ENCODE results near the gene OR6S1. TPM values are rescaled to one million over a fixed set of nuclear protein-coding genes. Genes with fewer than 3 reads are reported as not detected.

OR6S1 gene
- total and polyA plus RNA-seq, 2 donors from 2014 or later: not detected

DNA sequence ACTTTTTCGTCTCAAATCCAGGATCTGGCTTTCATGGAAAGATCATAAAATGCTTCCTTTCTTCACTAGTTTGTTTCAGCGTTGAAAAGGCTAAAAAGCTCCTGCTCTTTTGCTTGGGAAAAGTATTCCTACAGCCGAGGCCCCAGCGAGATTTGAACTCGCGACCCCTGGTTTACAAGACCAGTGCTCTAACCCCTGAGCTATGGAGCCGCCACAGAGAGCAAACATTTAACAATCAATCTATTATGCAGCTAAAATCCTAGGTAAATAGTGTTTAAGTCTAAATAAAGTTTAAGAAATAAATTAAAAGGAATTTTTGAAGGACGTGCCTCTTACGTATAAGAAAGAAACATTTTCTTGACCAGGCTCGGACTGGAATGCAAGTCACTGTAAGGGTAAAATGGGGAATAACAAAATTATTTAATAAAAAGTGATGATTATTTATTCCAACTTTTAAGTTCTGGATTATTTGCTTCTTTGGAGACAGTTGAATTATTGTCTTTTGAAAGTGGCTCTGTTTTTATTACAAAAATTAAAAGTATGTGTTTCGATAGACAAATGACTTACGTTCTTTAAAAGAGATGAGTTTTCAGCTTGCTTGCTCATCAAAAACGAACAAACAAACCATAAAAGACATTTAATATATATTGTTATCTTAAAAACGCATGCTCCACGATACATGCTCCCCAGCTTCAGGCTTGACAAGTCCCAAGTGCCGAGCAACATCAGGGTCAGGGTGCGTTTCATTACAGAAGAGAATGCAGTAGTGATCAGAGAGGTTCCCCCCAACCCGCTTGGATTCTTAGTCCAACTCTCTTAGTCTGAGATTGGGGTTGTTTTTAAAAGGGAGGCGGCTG is 10.2 kb downstream of the OR6S1 start:
- intact Hi-C loops (cut with DNase I): no loop called here
- TF ChIP-seq CTCF (IDR thresholded peaks at IDR 0.05; ENCODE audit: borderline replicate concordance, extremely low read depth, insufficient read depth): no peak
- H3K27ac ChIP-seq (ENCODE audit: low read depth in 2 of 2, low read length in 2 of 2): no peak overlapping the region
- H3K9me3 ChIP-seq (ENCODE audit: control insufficient read depth in 2 of 3, insufficient read depth in 1 of 3, low read length in 3 of 3): no peaks in the 10 kb centered on the region
- DNase-seq (peak in 4 of 5 donors; percentile 54 to 84 (median 65)), FAIRE-seq (peak; percentile 55)
- peaks cover 59% of the 10 kb centered on the region for H3K27me3 ChIP-seq (ENCODE audit: control insufficient read depth, insufficient read depth, low read length)
- peak overlapping the region; percentile 40 to 67 (median 56) for H3K4me3 ChIP-seq (ENCODE audit: low read length in 3 of 3)
- H3K4me1 ChIP-seq (ENCODE audit: control insufficient read depth in 2 of 3, insufficient read depth in 2 of 3, low read depth in 1 of 3, low read length in 3 of 3): peaks cover 0 to 11% (median 2%) of the 10 kb centered on the region in 3 donors
- H3K36me3 ChIP-seq (ENCODE audit: control insufficient read depth in 2 of 3, insufficient read depth in 3 of 3, low read length in 3 of 3): no peaks in the 10 kb centered on the region
- H3K9ac ChIP-seq (ENCODE audit: low read length in 3 of 3): peak overlapping the region in 1 of 3 donors; percentile 17

GRCh38 chr14:20630340-20631022 is 11.0 kb downstream of the OR6S1 start:
- Histone ChIP-seq H3K27ac (ENCODE audit: low read depth in 2 of 2, low read length in 2 of 2) (no peak overlapping the region), H3K27me3 (ENCODE audit: control insufficient read depth, insufficient read depth, low read length) (peaks cover 65% of the 10 kb centered on the region), H3K4me1 (ENCODE audit: control insufficient read depth in 2 of 3, insufficient read depth in 2 of 3, low read depth in 1 of 3, low read length in 3 of 3) (peaks cover 0 to 11% (median 5%) of the 10 kb centered on the region in 3 donors), H3K36me3 (ENCODE audit: control insufficient read depth in 2 of 3, insufficient read depth in 3 of 3, low read length in 3 of 3) (no peaks in the 10 kb centered on the region), H3K9ac (ENCODE audit: low read length in 3 of 3) (peak overlapping the region in 1 of 3 donors; percentile 17), H3K4me3 (ENCODE audit: low read length in 3 of 3) (peak overlapping the region in 2 of 3 donors; percentile 40 to 67), H3K9me3 (ENCODE audit: control insufficient read depth in 2 of 3, insufficient read depth in 1 of 3, low read length in 3 of 3) (no peaks in the 10 kb centered on the region)
- DNase-seq (peak in 3 of 5 donors; percentile 37 to 71 (median 70)), FAIRE-seq (no peak)
- intact Hi-C loops (cut with DNase I): no loop called here
- no peak for TF ChIP-seq CTCF (IDR thresholded peaks at IDR 0.05; ENCODE audit: borderline replicate concordance, extremely low read depth, insufficient read depth)

DNA sequence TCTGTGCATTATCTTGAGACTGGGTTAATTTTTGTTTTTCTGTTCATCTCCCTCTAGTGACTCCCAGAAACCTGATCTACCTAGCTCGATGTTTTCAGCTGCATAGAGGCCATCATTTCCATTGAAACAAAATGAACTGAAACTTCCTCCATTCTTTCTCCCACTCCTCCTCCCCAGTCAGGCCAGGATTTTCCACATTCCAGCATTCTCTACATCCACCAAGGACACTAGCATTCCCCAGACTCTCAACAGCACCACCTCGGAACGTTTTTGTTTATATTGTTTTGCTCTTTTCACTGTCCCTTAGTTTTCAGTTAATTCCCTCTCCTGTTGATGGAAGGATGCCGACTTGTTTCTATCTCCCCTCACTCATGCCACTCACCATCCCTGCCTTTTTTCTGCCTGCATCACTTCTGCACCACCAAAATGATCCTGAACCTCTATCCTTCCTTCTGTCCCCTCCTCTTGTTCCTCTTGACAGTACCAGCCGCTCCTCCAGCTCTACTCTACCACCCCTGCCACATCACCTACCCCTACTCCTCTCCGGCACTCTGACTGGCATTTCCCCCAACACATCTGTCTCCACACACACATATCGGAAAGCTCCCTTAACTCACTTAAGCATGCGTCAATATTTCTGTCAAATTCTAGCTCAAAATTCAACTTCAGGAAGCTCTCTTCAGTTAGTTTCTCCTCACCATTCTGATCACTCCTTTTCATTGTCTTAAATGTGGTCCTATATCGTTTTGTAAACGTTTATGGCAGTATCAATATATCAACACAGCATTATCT is 13.2 kb downstream of the OR6S1 start:
- H3K36me3 ChIP-seq (ENCODE audit: control insufficient read depth in 2 of 3, insufficient read depth in 3 of 3, low read length in 3 of 3): no peaks in the 10 kb centered on the region
- DNase-seq (no peak), FAIRE-seq (no peak)
- H3K4me3 ChIP-seq (ENCODE audit: low read length in 3 of 3): no peak overlapping the region
- no peaks in the 10 kb centered on the region for H3K9me3 ChIP-seq (ENCODE audit: control insufficient read depth in 2 of 3, insufficient read depth in 1 of 3, low read length in 3 of 3)
- TF ChIP-seq CTCF (IDR thresholded peaks at IDR 0.05; ENCODE audit: borderline replicate concordance, extremely low read depth, insufficient read depth): no peak
- peaks cover 0 to 11% (median 5%) of the 10 kb centered on the region in 3 donors for H3K4me1 ChIP-seq (ENCODE audit: control insufficient read depth in 2 of 3, insufficient read depth in 2 of 3, low read depth in 1 of 3, low read length in 3 of 3)
- no peak overlapping the region for H3K9ac ChIP-seq (ENCODE audit: low read length in 3 of 3)
- H3K27ac ChIP-seq (ENCODE audit: low read depth in 2 of 2, low read length in 2 of 2): no peak overlapping the region
- intact Hi-C loops (cut with DNase I): no loop called here
- peaks cover 64% of the 10 kb centered on the region for H3K27me3 ChIP-seq (ENCODE audit: control insufficient read depth, insufficient read depth, low read length)
